Esophagus squamous epithelium (tissue), 5 donors: ENCODE results near the gene OPCML. TPM values are rescaled to one million over a fixed set of nuclear protein-coding genes. Genes with fewer than 3 reads are reported as not detected.

Source experiments
- DNase-seq: peaks from one replicate; lab custom pipeline; 2025; lab: John Stamatoyannopoulos, UW
- H3K27ac ChIP-seq, 4 donors: fragments of 200-600 bp; sonication (generic); one replicate each; pipeline ENCODE4 v1.5.1; 2016 to 2019; ENCODE audit warnings: mild to moderate bottlenecking in 1 of 4
- H3K27me3 ChIP-seq, 4 donors: fragments of 200-600 bp; sonication (generic); 1 replicate in 3 of 4; 2 replicates in 1 of 4; pipeline versions ENCODE4 v1.5.1 to v1.6.0; 2017 to 2021; ENCODE audit warnings: antibody characterized with exemption in 1 of 4
- H3K36me3 ChIP-seq, 3 donors: fragments of 200-600 bp; sonication (generic); one replicate each; pipeline ENCODE4 v1.5.1; 2016 to 2019
- H3K4me1 ChIP-seq, 3 donors: fragments of 200-600 bp; sonication (generic); one replicate each; pipeline ENCODE4 v1.5.1; 2017 to 2019
- H3K4me3 ChIP-seq, 4 donors: fragments of 200-600 bp; sonication (generic); 1 replicate in 3 of 4; 2 replicates in 1 of 4; pipeline ENCODE4 v1.5.1; 2016 to 2019; ENCODE audit warnings: mild to moderate bottlenecking in 2 of 4, moderate library complexity in 1 of 4
- H3K9me3 ChIP-seq, 3 donors: fragments of 200-600 bp; sonication (generic); one replicate each; pipeline ENCODE4 v1.5.1; 2016 to 2019
- CTCF ChIP-seq, 6 experiments: fragments of 450-650 bp in 4 of 6; fragments of 200-600 bp in 2 of 6; sonication (generic) in 2 of 6; IDR thresholded peaks; one replicate each; pipeline ENCODE4 v1.5.1; 2016 to 2019; ENCODE audit warnings: antibody characterized with exemption in 6 of 6, mild to moderate bottlenecking in 4 of 6, moderate library complexity in 4 of 6
- POLR2A ChIP-seq, 4 donors: fragments of 450-650 bp; IDR thresholded peaks; one replicate each; pipeline ENCODE4 v1.6.1; 2017; ENCODE audit warnings: antibody characterized with exemption in 4 of 4, mild to moderate bottlenecking in 4 of 4, moderate library complexity in 3 of 4
- WGBS, 2 donors: methylation state at CpG; one replicate each; pipeline ENCODE4 v1.1.5; 2018; 5-methylcytosine and 5-hydroxymethylcytosine counted together
- intact Hi-C: fragments of 100-400 bp; cut with DNase I; formaldehyde crosslinking; loops from one replicate; pipeline ENCODE4 v1.15.0; 2022
- total RNA-seq, 4 donors: library from RNA; depleted of rRNA; stranded (reverse); fragments of >200 nt; gene quantifications; one replicate each; pipeline ENCODE4 v1.1.0, GENCODE V29; 2016
- donor health status: DM: yes; HTN: yes; CAD: no.

Gene OPCML
- total RNA-seq, 4 donors from 2014 or later: under 0.01 TPM; not detected in 3

GRCh38 chr11:133216813-133217212 lies 315.5 kb downstream of the OPCML start:
- no peak for TF ChIP-seq CTCF (IDR thresholded peaks at IDR 0.05)
- no peak for TF ChIP-seq POLR2A (IDR thresholded peaks at IDR 0.05)
- Histone ChIP-seq H3K36me3 (no peaks in the 10 kb centered on the region), H3K9me3 (no peaks in the 10 kb centered on the region), H3K4me3 (no peak overlapping the region), H3K27me3 (peaks cover 0 to 11% (median 0%) of the 10 kb centered on the region in 4 donors), H3K4me1 (no peaks in the 10 kb centered on the region), H3K27ac (no peak overlapping the region)
- intact Hi-C loops: no loop called here
- no peak for DNase-seq

GRCh38 chr11:133215596-133216230 lies 316.6 kb downstream of the OPCML start:
- intact Hi-C loops: no loop called here

GRCh38 chr11:133214646-133215045 lies 317.7 kb downstream of the OPCML start:
- H3K9me3 ChIP-seq: no peaks in the 10 kb centered on the region
- H3K36me3 ChIP-seq: no peaks in the 10 kb centered on the region
- H3K4me1 ChIP-seq: no peaks in the 10 kb centered on the region
- WGBS, 2 donors: 62 to 68% methylated on average over 4 of the region's 4 CpGs
- TF ChIP-seq CTCF (IDR thresholded peaks at IDR 0.05): no peak
- TF ChIP-seq POLR2A (IDR thresholded peaks at IDR 0.05): no peak
- no peak for DNase-seq
- H3K27ac ChIP-seq: no peak overlapping the region
- H3K27me3 ChIP-seq: peaks cover 0 to 11% (median 0%) of the 10 kb centered on the region in 4 donors
- intact Hi-C loops: no loop called here
- no peak overlapping the region for H3K4me3 ChIP-seq

More at GRCh38 chr11:133215596-133216230, 316.6 kb downstream of the OPCML start:
- Histone ChIP-seq H3K36me3 (no peaks in the 10 kb centered on the region), H3K4me1 (no peaks in the 10 kb centered on the region), H3K27ac (no peak overlapping the region), H3K27me3 (peaks cover 0 to 11% (median 0%) of the 10 kb centered on the region in 4 donors), H3K4me3 (no peak overlapping the region), H3K9me3 (no peaks in the 10 kb centered on the region)
- DNase-seq: no peak
- WGBS, 2 donors: 56 to 71% methylated on average over 3 to 9 of the region's 10 CpGs
- no peak for TF ChIP-seq POLR2A (IDR thresholded peaks at IDR 0.05)
- no peak for TF ChIP-seq CTCF (IDR thresholded peaks at IDR 0.05)

- WGBS, 2 donors: 76 to 77% methylated on average over 8 of the region's 8 CpGs
These were observed 320.1 kb downstream of the OPCML start for GRCh38 chr11:133212201-133212600.

More at GRCh38 chr11:133212201-133212600, 320.1 kb downstream of the OPCML start:
- no peaks in the 10 kb centered on the region for H3K36me3 ChIP-seq
- H3K4me1 ChIP-seq: no peaks in the 10 kb centered on the region
- no peaks in the 10 kb centered on the region for H3K9me3 ChIP-seq
- H3K4me3 ChIP-seq: no peak overlapping the region
- no peak overlapping the region for H3K27ac ChIP-seq
- H3K27me3 ChIP-seq: peaks cover 0 to 5% (median 0%) of the 10 kb centered on the region in 4 donors
- intact Hi-C loops: no loop called here
- DNase-seq: no peak
- TF ChIP-seq CTCF (IDR thresholded peaks at IDR 0.05) (no peak), POLR2A (IDR thresholded peaks at IDR 0.05) (no peak)
